ENCODE data around the gene PDXDC1.
"Not testable (repeated sequence)": the region's sequence is repeated elsewhere in the genome, so short reads cannot be mapped to it uniquely, and the experiment has no call there.

Gene PDXDC1

DNA sequence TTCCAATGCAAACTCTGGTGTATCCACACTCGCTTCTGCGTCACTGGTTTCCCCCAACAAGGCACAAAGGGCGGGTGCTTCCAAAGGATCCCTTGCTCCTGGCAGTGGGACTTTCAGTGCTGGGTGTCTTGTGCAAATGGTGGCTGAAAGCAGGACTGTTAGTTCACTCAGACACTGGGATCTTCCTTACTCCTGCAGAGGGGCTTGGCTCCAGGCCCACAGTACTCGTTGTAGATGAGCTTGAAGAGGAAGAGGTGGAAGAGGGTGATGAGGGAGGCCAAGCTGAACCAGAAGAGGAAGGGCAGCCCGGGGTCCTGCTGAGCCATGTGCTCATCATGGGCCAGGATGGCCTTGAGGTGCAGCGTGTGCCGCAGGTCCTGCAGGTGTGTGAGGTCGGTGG lies 13.3 kb downstream of the PDXDC1 start:
- not testable (repeated sequence) for H3K27ac Mint-ChIP-seq, H3K9me3 Mint-ChIP-seq, DNase-seq, H3K27me3 Mint-ChIP-seq, H3K4me3 Mint-ChIP-seq
- peaks cover 70% of the 10 kb centered on the region for H3K36me3 Mint-ChIP-seq (ENCODE audit: low read depth)
- H3K4me1 Mint-ChIP-seq (ENCODE audit: low read depth), result peaks cover 16% of the 10 kb centered on the region

DNA sequence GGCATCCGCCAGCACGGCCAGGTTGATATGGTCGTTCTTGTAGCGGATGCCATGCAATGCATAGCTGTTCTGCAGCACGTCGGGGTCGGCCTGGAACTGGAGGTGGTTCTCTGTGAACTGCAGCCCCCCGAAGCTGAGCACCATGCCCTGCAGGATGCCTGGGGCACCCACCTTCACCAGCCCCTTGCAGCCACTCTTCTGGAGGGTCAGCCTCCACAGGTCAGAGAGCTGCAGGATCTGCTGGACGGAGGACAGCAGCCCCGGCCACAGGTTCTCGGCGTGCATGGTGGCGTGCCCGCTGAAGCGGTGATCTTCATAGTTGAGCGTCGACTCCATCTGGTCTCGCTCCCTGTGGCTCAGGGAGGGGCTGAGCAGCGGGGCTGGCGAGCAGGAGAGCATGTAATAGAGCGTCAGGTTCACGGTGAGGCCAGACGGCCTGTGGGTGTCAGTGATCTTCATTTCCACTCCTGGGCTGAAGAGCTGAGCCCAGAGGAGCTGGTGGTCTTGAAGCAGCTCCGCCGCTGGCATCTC lies 13.9 kb downstream of the PDXDC1 start:
- not testable (repeated sequence) for H3K27ac Mint-ChIP-seq, DNase-seq, H3K9me3 Mint-ChIP-seq, H3K27me3 Mint-ChIP-seq, H3K4me3 Mint-ChIP-seq
- Mint-ChIP-seq H3K4me1 (ENCODE audit: low read depth) (peaks cover 19% of the 10 kb centered on the region), H3K36me3 (ENCODE audit: low read depth) (peaks cover 73% of the 10 kb centered on the region)

DNA sequence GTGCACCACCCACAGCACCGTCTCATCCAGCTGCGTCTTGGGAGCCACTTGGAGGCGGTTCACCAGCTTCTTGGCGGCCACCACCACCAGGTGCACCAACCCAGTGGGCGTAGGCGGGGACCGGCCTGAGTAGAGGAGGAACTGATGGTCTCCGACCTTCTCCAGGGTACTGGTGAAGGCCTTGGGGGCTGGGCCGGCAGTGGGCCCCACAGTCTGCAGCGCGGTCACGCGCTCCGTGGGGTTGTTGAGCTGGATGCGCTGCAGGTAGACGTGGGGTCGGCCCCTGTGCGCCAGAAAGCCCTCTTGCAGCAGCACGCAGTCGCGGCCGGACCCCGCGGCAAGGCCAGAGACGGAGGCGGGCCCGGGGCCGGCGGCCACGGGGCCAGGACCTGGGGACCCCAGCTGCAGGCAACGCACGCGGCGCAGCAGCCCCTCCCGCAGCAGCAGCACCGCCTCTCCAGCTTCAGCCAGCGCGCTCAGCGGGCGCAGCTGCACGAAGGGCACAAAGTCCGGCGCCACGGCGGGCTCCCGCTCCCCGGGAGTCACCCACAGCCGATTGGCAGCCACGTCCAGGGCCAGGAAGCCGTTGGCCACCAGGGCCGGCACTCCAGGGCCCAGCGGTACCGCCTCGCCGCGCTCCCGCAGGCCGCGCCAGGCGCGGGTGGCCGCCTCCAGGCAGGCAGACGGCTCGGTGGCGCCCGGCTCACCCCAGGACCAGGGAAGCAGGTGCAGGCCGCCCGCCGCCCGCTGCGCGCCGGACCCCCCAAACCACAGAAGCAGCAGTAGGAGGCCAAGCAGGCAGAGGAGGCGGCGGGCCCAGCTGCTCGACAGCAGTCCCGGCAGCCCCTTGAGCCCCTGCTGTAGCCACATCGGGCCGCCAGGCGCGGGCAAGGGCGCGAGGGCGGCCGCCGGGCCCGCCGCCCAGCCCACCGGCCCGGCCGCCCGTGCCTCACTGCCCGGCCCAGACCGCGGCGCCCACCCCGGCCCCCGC lies 14.8 kb downstream of the PDXDC1 start:
- not testable (repeated sequence) for H3K9me3 Mint-ChIP-seq, H3K27me3 Mint-ChIP-seq, H3K4me3 Mint-ChIP-seq, DNase-seq, H3K27ac Mint-ChIP-seq
- H3K4me1 Mint-ChIP-seq (ENCODE audit: low read depth), result peaks cover 23% of the 10 kb centered on the region
- H3K36me3 Mint-ChIP-seq (ENCODE audit: low read depth), result peaks cover 71% of the 10 kb centered on the region

DNA sequence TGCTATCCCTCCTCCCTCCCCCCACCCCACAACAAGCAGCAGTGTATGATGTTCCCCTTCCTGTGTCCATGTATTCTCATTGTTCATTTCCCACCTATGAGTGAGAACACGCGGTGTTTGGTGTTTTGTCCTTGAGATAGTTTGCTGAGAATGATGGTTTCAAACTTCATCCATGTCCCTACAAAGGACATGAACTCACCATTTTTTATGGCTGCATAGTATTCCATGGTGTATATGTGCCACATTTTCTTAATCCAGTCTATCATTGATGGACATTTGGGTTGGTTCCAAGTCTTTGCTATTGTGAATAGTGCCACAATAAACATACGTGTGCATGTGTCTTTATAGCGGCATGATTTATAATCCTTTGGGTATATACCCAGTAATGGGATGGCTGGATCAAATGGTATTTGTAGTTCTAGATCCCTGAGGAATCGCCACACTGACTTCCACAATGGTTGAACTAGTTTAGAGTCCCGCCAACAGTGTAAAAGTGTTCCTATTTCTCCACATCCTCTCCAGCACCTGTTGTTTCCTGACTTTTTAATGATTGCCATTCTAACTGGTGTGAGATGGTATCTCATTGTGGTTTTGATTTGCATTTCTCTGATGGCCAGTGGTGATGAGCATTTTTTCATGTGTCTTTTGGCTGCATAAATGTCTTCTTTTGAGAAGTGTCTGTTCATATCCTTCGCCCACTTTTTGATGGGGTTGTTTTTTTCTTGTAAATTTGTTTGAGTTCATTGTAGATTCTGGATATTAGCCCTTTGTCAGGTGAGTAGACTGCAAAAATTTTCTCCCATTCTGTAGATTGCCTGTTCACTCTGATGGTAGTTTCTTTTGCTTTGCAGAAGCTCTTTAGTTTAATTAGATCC lies 18.7 kb downstream of the PDXDC1 start:
- H3K4me1 Mint-ChIP-seq (ENCODE audit: low read depth), result peaks cover 21% of the 10 kb centered on the region
- not testable (repeated sequence) for DNase-seq, H3K4me3 Mint-ChIP-seq, H3K27me3 Mint-ChIP-seq, H3K27ac Mint-ChIP-seq, H3K9me3 Mint-ChIP-seq
- H3K36me3 Mint-ChIP-seq (ENCODE audit: low read depth), result peaks cover 47% of the 10 kb centered on the region

- not testable (repeated sequence) for DNase-seq, H3K4me3 Mint-ChIP-seq, H3K9me3 Mint-ChIP-seq, H3K27me3 Mint-ChIP-seq, H3K27ac Mint-ChIP-seq
- Mint-ChIP-seq H3K4me1 (ENCODE audit: low read depth) (peaks cover 15% of the 10 kb centered on the region), H3K36me3 (ENCODE audit: low read depth) (peaks cover 52% of the 10 kb centered on the region)
These were observed 21.9 kb downstream of the PDXDC1 start for GRCh38 chr16:14996702-14997101.

GRCh38 chr16:14998300-14998699 lies 23.5 kb downstream of the PDXDC1 start:
- peaks cover 39% of the 10 kb centered on the region for H3K36me3 Mint-ChIP-seq (ENCODE audit: low read depth)
- H3K27me3 Mint-ChIP-seq, H3K9me3 Mint-ChIP-seq, H3K4me3 Mint-ChIP-seq, DNase-seq, H3K27ac Mint-ChIP-seq: not testable (repeated sequence)
- peaks cover 12% of the 10 kb centered on the region for H3K4me1 Mint-ChIP-seq (ENCODE audit: low read depth)

DNA sequence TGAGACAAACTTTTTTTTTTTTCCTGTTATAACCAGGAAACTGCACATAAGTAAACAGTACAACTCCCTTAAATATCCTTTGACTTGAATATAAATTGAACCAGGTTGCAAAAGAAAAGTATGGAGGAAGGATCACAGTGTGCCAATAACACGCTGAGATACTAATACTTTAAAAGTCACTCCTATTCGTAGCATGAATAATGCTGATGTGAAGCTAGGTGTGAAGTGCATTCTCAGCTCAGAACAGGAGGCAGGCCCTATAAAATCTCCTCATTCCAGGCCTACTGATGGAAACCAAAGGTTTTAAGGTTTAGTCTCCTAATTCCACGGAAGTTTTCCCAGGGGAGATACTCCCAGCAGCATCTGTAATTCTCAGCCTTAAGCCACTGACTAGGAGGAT lies 25.0 kb downstream of the PDXDC1 start:
- H3K4me3 Mint-ChIP-seq; H3K27me3 Mint-ChIP-seq; H3K9me3 Mint-ChIP-seq; H3K27ac Mint-ChIP-seq; DNase-seq; H3K4me1 Mint-ChIP-seq (ENCODE audit: low read depth): not testable (repeated sequence)
- peaks cover 47% of the 10 kb centered on the region for H3K36me3 Mint-ChIP-seq (ENCODE audit: low read depth)

DNA sequence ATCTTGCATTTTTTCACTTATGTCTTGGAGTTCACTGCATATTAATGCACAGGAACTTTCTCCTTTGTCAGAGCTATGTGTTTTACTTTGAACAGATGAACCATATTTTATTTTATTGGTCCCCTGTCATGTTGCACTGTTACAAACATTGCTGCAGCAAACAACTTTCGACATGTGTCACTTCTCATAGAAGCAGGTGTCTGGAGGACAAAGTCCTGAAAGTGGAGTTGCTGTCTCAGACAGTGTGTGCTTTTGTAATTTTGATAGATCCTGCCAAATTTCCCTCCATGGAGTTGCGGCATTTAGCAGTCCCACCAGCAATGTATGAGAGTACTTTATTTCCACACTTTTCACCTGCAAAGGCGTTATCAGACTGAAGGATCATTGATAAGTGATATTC lies 27.6 kb downstream of the PDXDC1 start:
- DNase-seq; H3K9me3 Mint-ChIP-seq; H3K27ac Mint-ChIP-seq; H3K27me3 Mint-ChIP-seq; H3K4me3 Mint-ChIP-seq; H3K4me1 Mint-ChIP-seq (ENCODE audit: low read depth): not testable (repeated sequence)
- H3K36me3 Mint-ChIP-seq (ENCODE audit: low read depth), result peaks cover 68% of the 10 kb centered on the region

GRCh38 chr16:15005357-15006132 lies 30.7 kb downstream of the PDXDC1 start:
- DNase-seq; H3K9me3 Mint-ChIP-seq; H3K4me1 Mint-ChIP-seq (ENCODE audit: low read depth); H3K27me3 Mint-ChIP-seq; H3K27ac Mint-ChIP-seq; H3K4me3 Mint-ChIP-seq: not testable (repeated sequence)
- peaks cover 73% of the 10 kb centered on the region for H3K36me3 Mint-ChIP-seq (ENCODE audit: low read depth)

GRCh38 chr16:15008647-15009046 lies 33.8 kb downstream of the PDXDC1 start:
- H3K27ac Mint-ChIP-seq, H3K9me3 Mint-ChIP-seq, H3K4me3 Mint-ChIP-seq, DNase-seq, H3K27me3 Mint-ChIP-seq: not testable (repeated sequence)
- peaks cover 85% of the 10 kb centered on the region for H3K36me3 Mint-ChIP-seq (ENCODE audit: low read depth)
- peaks cover 23% of the 10 kb centered on the region for H3K4me1 Mint-ChIP-seq (ENCODE audit: low read depth)

- H3K4me1 Mint-ChIP-seq (ENCODE audit: low read depth), result peaks cover 43% of the 10 kb centered on the region
- not testable (repeated sequence) for H3K9me3 Mint-ChIP-seq, H3K27ac Mint-ChIP-seq, DNase-seq, H3K4me3 Mint-ChIP-seq, H3K27me3 Mint-ChIP-seq
- H3K36me3 Mint-ChIP-seq (ENCODE audit: low read depth), result peaks cover 84% of the 10 kb centered on the region
These were observed 38.1 kb downstream of the PDXDC1 start for GRCh38 chr16:15012941-15013340.

DNA sequence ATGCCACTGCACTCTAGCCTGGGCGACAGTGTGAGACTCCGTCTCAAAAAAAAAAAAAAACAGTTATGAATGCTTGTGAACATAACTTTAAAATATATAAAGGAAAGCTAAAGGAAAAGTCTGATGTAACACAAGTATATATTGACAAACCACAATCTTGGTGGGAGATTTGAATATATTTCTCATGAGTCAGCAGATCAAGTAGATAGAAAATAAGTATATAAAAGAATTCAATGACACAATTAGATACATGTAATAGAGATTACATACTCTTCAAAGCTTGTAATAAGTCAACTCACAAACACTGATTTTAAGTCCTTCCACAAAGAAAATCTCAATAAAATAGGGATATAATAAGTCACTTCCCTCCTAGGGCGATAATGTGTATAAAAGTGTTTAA lies 40.8 kb downstream of the PDXDC1 start:
- Mint-ChIP-seq H3K27ac (peak overlapping the region; percentile 40), H3K36me3 (ENCODE audit: low read depth) (peaks cover 79% of the 10 kb centered on the region), H3K4me1 (ENCODE audit: low read depth) (peaks cover 43% of the 10 kb centered on the region)
- not testable (repeated sequence) for H3K9me3 Mint-ChIP-seq, H3K4me3 Mint-ChIP-seq, H3K27me3 Mint-ChIP-seq, DNase-seq

DNA sequence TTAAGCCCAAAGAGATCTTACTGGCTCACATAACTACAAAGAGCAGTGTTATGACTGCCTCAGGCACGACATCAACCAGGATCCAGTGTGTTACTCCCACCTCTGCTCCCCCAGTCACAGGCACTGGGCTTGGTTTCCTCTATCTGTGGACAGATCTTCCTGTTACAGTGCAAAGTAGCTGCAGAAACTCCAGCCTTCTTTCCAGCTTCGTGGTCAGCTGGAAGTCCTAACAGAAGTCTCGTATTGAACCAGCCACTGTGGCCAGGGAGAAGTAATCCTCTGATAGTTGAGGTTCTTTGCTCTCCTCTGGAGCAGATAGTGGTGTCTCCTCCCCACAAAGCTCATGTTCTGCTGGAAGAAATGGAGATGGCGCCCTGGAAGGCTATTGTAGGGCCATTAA lies 41.5 kb downstream of the PDXDC1 start:
- Mint-ChIP-seq H3K4me1 (ENCODE audit: low read depth) (peaks cover 40% of the 10 kb centered on the region), H3K27ac (peak overlapping the region; percentile 22), H3K36me3 (ENCODE audit: low read depth) (peaks cover 79% of the 10 kb centered on the region)
- not testable (repeated sequence) for H3K4me3 Mint-ChIP-seq, H3K9me3 Mint-ChIP-seq, DNase-seq, H3K27me3 Mint-ChIP-seq

DNA sequence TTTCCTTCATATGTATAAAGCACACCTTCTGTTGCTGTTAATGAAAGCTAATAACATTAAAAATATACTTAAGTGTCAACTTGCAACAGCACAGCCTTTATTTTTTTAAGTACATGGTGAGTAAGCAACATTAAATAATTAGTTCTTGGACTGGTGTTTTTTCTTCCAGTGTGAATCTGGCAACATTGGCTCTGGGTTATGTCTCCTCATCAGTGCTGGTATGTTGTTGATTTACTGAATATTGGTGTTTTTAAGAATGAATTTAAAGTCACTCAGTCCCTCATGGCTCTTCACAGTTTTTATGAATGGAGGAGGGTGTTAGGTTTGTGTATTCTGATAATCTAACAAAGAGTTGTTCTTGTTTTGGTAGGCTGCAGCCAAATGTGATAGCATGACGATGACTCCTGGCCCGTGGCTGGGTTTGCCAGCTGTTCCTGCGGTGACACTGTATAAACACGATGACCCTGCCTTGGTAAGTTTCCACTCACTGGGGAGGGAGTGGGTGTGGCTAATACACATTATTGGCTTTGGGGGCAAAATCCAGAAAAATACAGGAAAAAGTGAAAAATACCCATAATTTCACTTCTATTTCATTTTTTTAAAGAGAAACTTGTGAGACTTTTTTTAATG lies 42.2 kb downstream of the PDXDC1 start:
- DNase-seq, result not testable (repeated sequence)

More for the DNA sequence above, 42.2 kb downstream of the PDXDC1 start:
- Mint-ChIP-seq H3K27ac (peak overlapping the region; percentile 59), H3K4me1 (ENCODE audit: low read depth) (peaks cover 40% of the 10 kb centered on the region), H3K36me3 (ENCODE audit: low read depth) (peaks cover 80% of the 10 kb centered on the region)
- not testable (repeated sequence) for H3K9me3 Mint-ChIP-seq, H3K4me3 Mint-ChIP-seq, H3K27me3 Mint-ChIP-seq

Data from activated T-cell treated with anti-CD3 and anti-CD28 coated beads, Interleukin-2, amount 50 U/mL, for 24 hours (primary cell).